Activated CD4-positive, alpha-beta T cell treated with anti-CD3 and anti-CD28 coated beads, Interleukin-10, Interleukin-2, amounts not matched to agents 100 ng/mL and 50 ng/mL, durations not matched to agents 16 hours and 8 hours (primary cell): ENCODE measurements around the gene THEMIS.
"Not testable (repeated sequence)": the region's sequence is repeated elsewhere in the genome, so short reads cannot be mapped to it uniquely, and the experiment has no call there.

Experiments
- DNase-seq: peaks from one replicate; pipeline ENCODE4 v3.0.0-alpha.2; 2020

THEMIS gene

DNA sequence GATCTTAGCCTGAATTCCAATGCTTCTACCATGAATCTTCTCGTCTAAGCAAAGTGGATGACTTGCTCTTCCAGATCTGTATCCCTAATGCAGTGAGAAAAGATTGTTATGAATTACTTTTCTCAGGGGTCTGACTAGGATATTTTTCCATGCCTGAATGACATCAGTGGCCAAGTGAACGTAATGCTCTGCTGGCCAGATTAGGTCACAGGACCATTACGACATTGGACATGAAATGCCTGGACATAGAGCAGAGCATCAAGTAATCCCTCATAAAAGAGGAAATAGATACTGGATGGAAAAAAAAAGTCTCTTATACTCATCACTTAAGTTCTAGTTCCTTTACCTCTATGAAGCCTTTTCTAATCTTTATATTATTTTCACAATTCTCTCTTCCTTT, 12.1 kb upstream of the THEMIS start:
- no peak for DNase-seq

- DNase-seq, result peak; percentile 92
Observed at GRCh38 chr6:127907960-127908640, 7.2 kb upstream of the THEMIS start.

DNA sequence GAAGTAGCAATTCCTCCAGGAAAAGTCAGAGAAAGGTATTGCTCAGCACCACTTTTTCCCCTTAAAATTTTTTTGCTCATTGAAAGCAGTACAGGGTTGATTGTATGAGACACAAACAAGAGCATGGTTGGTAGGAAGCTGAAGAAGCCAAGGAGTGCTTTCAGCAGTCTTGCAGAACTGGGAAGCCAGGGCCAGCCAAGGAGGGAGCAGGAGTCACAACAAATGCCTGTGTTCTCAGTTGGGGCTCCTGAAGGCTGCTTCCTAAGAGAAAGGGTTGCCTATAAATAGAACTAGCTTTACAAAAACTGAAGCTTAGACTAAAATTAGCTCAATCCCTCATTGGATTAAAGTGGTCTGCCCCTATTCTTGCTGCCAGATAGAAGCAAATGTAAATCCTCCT, 3.3 kb upstream of the THEMIS start:
- DNase-seq, result no peak

DNA sequence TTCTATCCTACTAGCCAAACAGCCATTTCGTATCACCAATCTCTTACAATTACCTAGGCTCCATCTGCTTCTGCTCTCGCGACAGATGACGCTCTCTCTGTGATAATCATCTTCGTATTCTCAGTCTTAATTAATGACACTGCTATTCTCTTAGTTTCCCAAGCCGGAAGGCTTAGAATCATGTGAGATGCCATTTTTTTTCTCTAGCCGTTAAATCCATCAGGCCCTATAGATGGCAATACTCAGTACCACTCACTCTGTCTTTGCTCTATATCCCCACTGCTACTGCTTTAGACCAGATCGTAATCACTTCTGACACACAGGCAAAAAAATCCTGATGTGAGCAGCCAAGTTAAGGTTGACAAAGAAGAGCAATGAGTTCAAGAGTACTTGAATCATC, 2.1 kb upstream of the THEMIS start:
- peak; percentile 47 for DNase-seq

- DNase-seq, result peak; percentile 79
Observed at GRCh38 chr6:127897484-127897883, 3.4 kb downstream of the THEMIS start.

DNA sequence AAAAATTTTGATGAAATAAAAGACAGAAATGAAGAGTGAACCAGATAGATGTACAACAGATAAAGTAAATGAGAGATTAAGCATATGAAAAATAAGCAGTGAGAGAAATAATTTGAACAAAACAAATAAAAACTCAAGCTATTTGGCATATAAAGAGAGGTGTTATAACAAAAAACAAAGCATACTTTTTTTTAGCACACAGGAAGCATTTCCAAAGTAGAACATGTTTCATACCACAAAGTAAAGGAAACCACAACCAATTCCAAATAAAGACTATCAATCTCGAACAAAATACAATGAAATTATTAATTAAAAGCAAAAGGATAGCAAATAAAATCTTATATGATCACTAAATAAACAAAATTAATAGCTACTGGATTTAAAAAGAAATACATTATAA, 6.8 kb downstream of the THEMIS start:
- DNase-seq, result no peak

- peak; percentile 89 for DNase-seq
Observed at GRCh38 chr6:127893541-127893940, 7.3 kb downstream of the THEMIS start.

- no peak for DNase-seq
Observed at GRCh38 chr6:127891731-127892326, 9.0 kb downstream of the THEMIS start.

DNA sequence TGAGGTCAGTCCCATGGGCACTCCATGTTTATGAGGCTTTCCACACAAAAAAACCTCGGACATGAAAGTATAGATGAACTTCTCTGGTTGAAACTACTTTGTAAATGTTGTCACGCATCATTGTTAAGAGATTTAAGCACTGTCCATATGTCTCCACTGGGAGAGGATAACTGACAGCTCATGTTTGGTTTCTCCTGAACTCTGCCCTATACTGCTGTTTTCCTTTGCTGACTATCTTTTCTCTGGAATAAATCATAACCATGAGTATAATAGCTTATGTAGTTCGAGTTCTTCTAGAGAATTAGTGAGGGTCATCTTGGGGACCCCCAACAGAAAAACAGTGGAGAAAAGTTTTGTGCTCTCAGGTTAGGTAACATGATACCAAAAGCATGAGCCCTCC, 14.3 kb downstream of the THEMIS start:
- DNase-seq, result no peak

DNA sequence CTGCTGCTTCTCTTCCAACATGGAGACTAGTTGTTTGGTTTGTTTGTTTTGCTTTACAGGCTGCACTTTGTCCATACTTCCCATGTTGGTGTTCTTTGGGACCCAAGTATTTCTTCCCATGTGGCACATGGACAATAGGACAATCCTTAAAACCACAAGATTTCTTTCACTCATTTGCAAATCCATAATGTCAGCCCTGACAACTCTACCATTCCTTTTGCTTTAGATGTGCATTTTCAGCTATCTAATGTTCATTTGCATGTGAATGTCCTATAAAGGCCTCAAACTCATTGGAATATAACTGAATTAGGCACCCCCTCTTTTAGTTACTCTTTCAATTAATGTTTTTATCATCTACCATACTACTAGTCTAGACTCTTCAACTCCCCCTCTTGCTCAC, 16.7 kb downstream of the THEMIS start:
- DNase-seq, result no peak

- not testable (repeated sequence) for DNase-seq
Observed at GRCh38 chr6:127881949-127882348, 18.9 kb downstream of the THEMIS start.

DNA sequence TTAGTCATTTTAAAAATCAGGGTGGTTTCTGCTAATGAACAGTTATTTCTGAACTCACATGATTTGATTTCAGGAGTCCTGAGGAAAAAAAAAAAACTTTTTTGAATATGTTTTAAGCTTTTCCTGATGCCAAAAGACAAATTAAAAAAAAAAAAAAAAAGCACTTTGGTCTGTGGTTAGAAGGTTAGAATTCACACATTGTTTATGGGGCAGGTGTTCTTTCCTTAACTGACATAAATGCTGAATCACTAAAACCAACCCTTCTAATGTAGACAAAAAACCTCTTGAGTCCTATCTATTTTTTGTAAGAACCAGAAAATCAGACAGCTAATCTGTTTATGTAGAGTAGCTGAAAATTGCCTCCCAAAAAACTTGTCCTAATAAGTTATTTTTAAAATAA, 20.4 kb downstream of the THEMIS start:
- peak; percentile 82 for DNase-seq

DNA sequence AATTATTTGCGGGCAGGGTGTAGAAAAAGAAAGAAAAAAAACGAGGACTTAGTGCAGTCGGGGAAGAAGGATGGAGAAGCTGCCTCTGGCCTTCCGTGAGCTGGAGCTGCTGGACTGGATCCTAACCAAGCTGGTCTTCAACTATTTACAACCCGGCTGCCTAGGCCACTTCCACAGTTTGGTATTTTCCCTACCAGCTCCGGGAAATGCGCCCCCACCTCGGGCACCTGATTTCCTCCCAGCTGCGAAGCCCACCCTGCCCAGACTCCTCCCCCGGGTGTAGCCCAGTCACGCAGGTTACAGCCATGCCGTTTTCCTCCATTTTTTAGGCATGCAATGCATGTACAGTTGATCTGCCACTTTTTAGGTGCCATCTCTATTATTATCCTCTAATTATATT, 21.2 kb downstream of the THEMIS start:
- peak; percentile 71 for DNase-seq

DNA sequence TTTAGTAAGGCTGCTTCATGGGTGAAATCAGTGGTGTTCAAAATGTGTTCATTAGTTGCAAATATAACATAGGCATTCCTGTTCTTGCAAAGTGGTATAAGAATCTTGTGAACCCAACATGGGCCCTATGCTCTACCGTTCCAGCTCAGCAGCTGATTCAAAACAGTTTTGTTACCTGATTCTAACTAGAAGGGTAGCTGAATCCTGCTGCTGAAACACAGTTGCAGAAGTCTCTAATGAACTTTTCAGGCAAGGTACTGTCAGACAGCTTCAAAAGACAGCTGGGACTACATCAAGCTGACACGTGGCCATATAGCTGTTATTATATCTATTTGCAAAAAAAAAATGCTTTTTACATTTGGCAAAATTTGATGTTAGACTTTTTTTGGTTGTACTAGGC, 22.7 kb downstream of the THEMIS start:
- DNase-seq, result peak; percentile 72

GRCh38 chr6:127877231-127877630, 23.6 kb downstream of the THEMIS start:
- peak; percentile 84 for DNase-seq

- no peak for DNase-seq
Observed at GRCh38 chr6:127869772-127870404, 31.0 kb downstream of the THEMIS start.

DNA sequence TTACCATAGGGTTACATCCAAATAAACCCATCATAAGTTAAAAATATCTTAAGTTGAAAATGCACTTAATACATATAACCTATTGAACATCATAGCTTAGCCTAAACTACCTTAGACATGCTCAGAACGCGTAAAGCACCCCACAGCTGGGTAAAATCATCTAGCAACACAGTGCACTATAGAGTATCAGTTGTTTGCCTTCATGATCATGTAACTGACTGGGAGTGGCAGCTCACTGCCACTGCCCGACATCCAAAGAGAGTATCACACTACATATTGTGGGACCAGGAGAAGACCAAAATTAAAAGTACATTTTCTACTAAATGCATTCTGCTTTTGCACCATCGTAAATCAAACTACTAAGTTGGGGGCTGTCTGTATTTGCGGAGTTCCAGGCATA, 31.7 kb downstream of the THEMIS start:
- no peak for DNase-seq

GRCh38 chr6:127868338-127868737, 32.5 kb downstream of the THEMIS start:
- no peak for DNase-seq

GRCh38 chr6:127866766-127867165, 34.1 kb downstream of the THEMIS start:
- DNase-seq, result no peak

GRCh38 chr6:127865108-127865507, 35.8 kb downstream of the THEMIS start:
- DNase-seq, result no peak

- DNase-seq, result no peak
Observed at GRCh38 chr6:127864701-127865100, 36.2 kb downstream of the THEMIS start.

DNA sequence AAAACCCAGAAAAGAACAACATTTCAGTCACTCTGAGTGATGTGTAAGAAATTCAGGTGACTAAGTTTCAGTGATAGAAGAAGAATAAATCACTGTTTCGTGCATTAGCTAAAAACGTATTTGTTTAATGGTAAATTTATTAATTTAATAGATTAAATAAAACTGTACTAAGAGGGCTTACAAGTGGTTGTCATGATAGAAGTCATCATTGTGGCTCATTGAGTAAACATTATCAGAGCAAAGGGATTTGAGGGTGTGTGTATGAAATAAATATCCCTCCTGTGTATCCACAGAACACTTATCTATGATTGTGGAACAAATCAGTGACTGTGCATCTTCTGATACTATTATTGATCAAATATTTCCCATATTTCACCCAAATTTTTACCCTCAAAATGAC, 40.1 kb downstream of the THEMIS start:
- DNase-seq, result no peak

DNA sequence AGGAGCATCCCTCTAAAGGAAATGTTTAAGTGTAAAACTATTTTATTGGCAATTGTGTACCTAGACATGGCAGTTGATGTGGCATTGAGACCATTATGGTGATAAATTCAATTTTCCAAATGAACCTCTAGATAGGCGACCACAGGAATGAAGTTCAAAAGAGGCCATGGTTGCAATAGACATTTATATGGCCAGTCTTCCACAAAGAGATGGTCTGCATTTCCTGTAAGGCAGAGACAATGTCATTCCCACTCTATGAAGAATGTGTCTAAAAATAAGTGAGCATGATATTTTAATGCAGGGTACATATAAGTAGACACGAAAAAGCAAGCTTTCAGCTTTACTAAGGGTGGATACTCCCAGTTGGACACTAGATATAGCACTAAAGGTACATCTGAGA, 40.9 kb downstream of the THEMIS start:
- DNase-seq, result no peak

GRCh38 chr6:127858727-127859391, 42.0 kb downstream of the THEMIS start:
- DNase-seq, result no peak
